Measurements from ENCODE around the gene AADAT.

The AADAT gene

GRCh38 chr4:170097681-170098080, 7.9 kb upstream of the AADAT start:
- DNase-seq (ENCODE audit: extremely low spot score) = no peak
- TF ChIP-seq ZNF384 (IDR thresholded peaks at IDR 0.05) (no peak), ARNT (IDR thresholded peaks at IDR 0.05) (no peak), PKNOX1 (IDR thresholded peaks at IDR 0.05) (no peak), NFRKB (IDR thresholded peaks at IDR 0.05) (no peak)
- CTCF ChIA-PET = no interaction called here
- POLR2A ChIA-PET = no interaction called here

GRCh38 chr4:170093973-170094535, 4.3 kb upstream of the AADAT start:
- TF ChIP-seq SP1 (IDR thresholded peaks at IDR 0.05) (no peak), BHLHE40 (IDR thresholded peaks at IDR 0.05; ENCODE audit: borderline replicate concordance) (no peak), ZNF384 (IDR thresholded peaks at IDR 0.05) (no peak), FOXA1 (IDR thresholded peaks at IDR 0.05) (no peak), ELF4 (IDR thresholded peaks at IDR 0.05) (no peak), HDGF (IDR thresholded peaks at IDR 0.05; ENCODE audit: borderline replicate concordance) (no peak), FOXM1 (IDR thresholded peaks at IDR 0.05; ENCODE audit: borderline replicate concordance) (no peak), FOXK2 (IDR thresholded peaks at IDR 0.05) (no peak)
- ChIA-PET POLR2A (no interaction called here), CTCF (interaction anchor here (0.7 kb wide), 1 partner anchor 1172 kb away, joined by 3 read pairs; no protein-coding TSS in a partner anchor)
- no peak for DNase-seq (ENCODE audit: extremely low spot score)

- TF ChIP-seq ARNT (IDR thresholded peaks at IDR 0.05) (no peak), SUZ12 (IDR thresholded peaks at IDR 0.05) (no peak), TARDBP (IDR thresholded peaks at IDR 0.05) (no peak)
- DNase-seq (ENCODE audit: extremely low spot score) = no peak
- ChIA-PET POLR2A (interaction anchor here (1.4 kb wide), 1 partner anchor 281 kb away, joined by 3 read pairs; no protein-coding TSS in a partner anchor), CTCF (interaction anchor here (1.0 kb wide), 1 partner anchor 281 kb away, joined by 3 read pairs; no protein-coding TSS in a partner anchor)
These were observed 1.4 kb upstream of the AADAT start for GRCh38 chr4:170091069-170091696.

GRCh38 chr4:170090352-170091052, 746 bp upstream of the AADAT start:
- DNase-seq (ENCODE audit: extremely low spot score) = no peak
- ChIA-PET POLR2A (no interaction called here), CTCF (interaction anchor here (0.6 to 1.6 kb wide), 3 partner anchors 280 to 477 kb away, joined by 3 to 5 read pairs (median 3); no protein-coding TSS in a partner anchor)

GRCh38 chr4:170089274-170089667, 485 bp downstream of the AADAT start:
- ChIA-PET POLR2A (interaction anchor here (0.6 to 1.7 kb wide), 3 partner anchors 13 to 276 kb away, joined by 3 to 5 read pairs (median 3); partner anchors contain the start of gene MFAP3L), CTCF (interaction anchor here (1.2 to 1.6 kb wide), 2 partner anchors 279 to 298 kb away, joined by 3 to 5 read pairs; no protein-coding TSS in a partner anchor)
- DNase-seq (ENCODE audit: extremely low spot score) = peak; percentile 50
- TF ChIP-seq TARDBP (IDR thresholded peaks at IDR 0.05) = no peak
- TF ChIP-seq FOXM1 (IDR thresholded peaks at IDR 0.05; ENCODE audit: borderline replicate concordance) = no peak
- TF ChIP-seq SP1 (IDR thresholded peaks at IDR 0.05) = no peak
- no peak for TF ChIP-seq CTBP1 (IDR thresholded peaks at IDR 0.05; ENCODE audit: borderline replicate concordance)
- TF ChIP-seq ELF4 (IDR thresholded peaks at IDR 0.05) = no peak
- TF ChIP-seq BHLHE40 (IDR thresholded peaks at IDR 0.05; ENCODE audit: borderline replicate concordance) = no peak
- no peak for TF ChIP-seq ZNF384 (IDR thresholded peaks at IDR 0.05)
- no peak for TF ChIP-seq FOXA1 (IDR thresholded peaks at IDR 0.05)
- no peak for TF ChIP-seq PKNOX1 (IDR thresholded peaks at IDR 0.05)
- no peak for TF ChIP-seq NFRKB (IDR thresholded peaks at IDR 0.05)
- no peak for TF ChIP-seq ARNT (IDR thresholded peaks at IDR 0.05)
- TF ChIP-seq FOXK2 (IDR thresholded peaks at IDR 0.05) = no peak
- TF ChIP-seq SUZ12 (IDR thresholded peaks at IDR 0.05) = no peak

More at GRCh38 chr4:170090352-170091052, 746 bp upstream of the AADAT start:
- no peak for TF ChIP-seq CTBP1 (IDR thresholded peaks at IDR 0.05; ENCODE audit: borderline replicate concordance)
- TF ChIP-seq SP1 (IDR thresholded peaks at IDR 0.05) = no peak
- no peak for TF ChIP-seq NFRKB (IDR thresholded peaks at IDR 0.05)
- no peak for TF ChIP-seq HDGF (IDR thresholded peaks at IDR 0.05; ENCODE audit: borderline replicate concordance)
- no peak for TF ChIP-seq ARNT (IDR thresholded peaks at IDR 0.05)
- TF ChIP-seq FOXA1 (IDR thresholded peaks at IDR 0.05) = no peak
- TF ChIP-seq ZNF384 (IDR thresholded peaks at IDR 0.05) = no peak
- TF ChIP-seq ELF4 (IDR thresholded peaks at IDR 0.05) = no peak
- no peak for TF ChIP-seq TARDBP (IDR thresholded peaks at IDR 0.05)
- no peak for TF ChIP-seq LEF1 (IDR thresholded peaks at IDR 0.05; ENCODE audit: borderline replicate concordance)
- TF ChIP-seq PKNOX1 (IDR thresholded peaks at IDR 0.05) = no peak

GRCh38 chr4:170088716-170089115, 1.0 kb downstream of the AADAT start:
- ChIA-PET CTCF (no interaction called here), POLR2A (interaction anchor here (0.6 to 1.7 kb wide), 3 partner anchors 13 to 275 kb away, joined by 3 to 5 read pairs (median 3); partner anchors contain the start of gene MFAP3L)
- TF ChIP-seq SUZ12 (IDR thresholded peaks at IDR 0.05) (no peak), PKNOX1 (IDR thresholded peaks at IDR 0.05) (no peak), SP1 (IDR thresholded peaks at IDR 0.05) (no peak), CTBP1 (IDR thresholded peaks at IDR 0.05; ENCODE audit: borderline replicate concordance) (no peak), FOXA1 (IDR thresholded peaks at IDR 0.05) (no peak)
- no peak for DNase-seq (ENCODE audit: extremely low spot score)

Measured in HEK293T (cell line).